HG03060 (cell line): Measurements from ENCODE around the gene MROH2A.

Source experiments
- ATAC-seq: cut with Tn5 transposase; IDR thresholded peaks from one replicate; pipeline ENCODE4 v1.9.1; 2021; ENCODE audit warnings: low read depth, moderate number of reproducible peaks; ENCODE audit not compliant: unreplicated experiment

Gene MROH2A

GRCh38 chr2:233761040-233761769 is 16.9 kb upstream of the MROH2A start:
- no peak for ATAC-seq

DNA sequence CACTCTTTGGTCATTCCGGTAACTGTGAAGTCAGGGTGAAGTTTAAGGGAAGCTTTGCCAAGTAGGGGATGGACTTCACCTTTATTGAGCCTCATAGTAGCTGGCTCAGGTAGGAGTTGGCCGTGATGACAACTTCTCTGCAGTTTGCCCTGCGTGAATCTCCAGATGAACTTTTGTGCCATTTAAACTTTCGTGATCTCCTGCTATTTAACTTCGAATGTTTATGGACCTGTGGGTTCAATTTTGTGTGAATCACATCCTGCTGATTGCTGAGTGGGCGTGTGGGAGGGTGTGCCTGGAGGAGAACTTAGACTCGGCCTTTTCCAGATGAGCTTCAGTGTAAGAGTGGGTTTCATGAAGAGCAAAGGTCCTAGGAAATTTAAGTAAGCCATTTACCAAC is 13.9 kb upstream of the MROH2A start:
- no peak for ATAC-seq

DNA sequence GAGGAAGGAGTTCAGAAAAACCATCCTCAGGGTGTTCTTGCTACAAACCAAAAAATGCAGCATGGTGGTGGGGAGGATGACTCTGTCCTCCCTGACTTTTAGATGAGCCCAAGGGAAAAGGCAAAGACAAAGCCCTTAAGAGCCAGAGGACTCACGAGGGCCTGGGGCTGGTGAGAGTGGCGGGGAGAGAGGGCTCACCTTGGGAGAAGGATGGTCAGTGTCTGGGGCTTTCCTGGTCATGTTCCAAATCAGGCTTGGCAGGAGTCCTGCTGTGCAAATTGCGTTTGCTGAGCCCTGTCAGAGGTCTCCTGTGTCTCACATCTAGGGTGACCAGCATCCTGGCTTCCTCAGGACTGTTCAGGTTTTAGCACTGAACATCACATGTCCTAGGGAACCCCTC is 13.4 kb upstream of the MROH2A start:
- no peak for ATAC-seq

DNA sequence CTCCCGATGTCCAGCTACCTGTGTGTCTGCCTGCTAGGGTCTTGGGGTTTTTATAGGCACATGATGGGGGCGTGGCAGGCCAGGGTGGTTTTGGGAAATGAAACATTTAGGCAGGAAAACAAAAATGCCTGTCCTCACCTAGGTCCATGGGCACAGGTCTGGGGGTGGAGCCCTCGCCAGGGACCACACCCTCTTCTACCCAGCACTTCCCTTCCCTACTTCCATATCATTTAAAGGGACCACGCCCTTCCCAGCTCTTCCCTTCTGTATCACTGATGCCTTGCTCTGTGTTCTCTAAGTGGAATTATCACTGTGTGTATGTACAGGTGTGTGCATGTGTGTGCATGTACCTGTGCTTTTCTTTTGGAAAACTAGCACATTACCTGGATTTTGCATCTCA is 11.7 kb upstream of the MROH2A start:
- no peak for ATAC-seq

DNA sequence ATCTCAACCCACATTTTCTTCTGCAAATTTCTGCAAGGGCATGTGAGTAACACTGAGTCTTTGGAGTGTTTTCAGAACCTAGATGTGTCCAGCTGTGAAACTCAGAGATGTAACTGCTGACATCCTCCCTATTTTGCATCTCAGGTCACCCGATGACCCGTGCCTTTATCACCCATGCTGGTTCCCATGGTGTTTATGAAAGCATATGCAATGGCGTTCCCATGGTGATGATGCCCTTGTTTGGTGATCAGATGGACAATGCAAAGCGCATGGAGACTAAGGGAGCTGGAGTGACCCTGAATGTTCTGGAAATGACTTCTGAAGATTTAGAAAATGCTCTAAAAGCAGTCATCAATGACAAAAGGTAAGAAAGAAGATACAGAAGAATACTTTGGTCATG is 10.1 kb upstream of the MROH2A start:
- ATAC-seq = no peak

- no peak for ATAC-seq
Observed at GRCh38 chr2:233769260-233769659, 8.9 kb upstream of the MROH2A start.

- ATAC-seq = no peak
Observed at GRCh38 chr2:233772153-233772552, 6.0 kb upstream of the MROH2A start.

- no peak for ATAC-seq
Observed at GRCh38 chr2:233772583-233772982, 5.5 kb upstream of the MROH2A start.

- no peak for ATAC-seq
Observed at GRCh38 chr2:233773854-233774253, 4.3 kb upstream of the MROH2A start.

GRCh38 chr2:233775414-233775813 is 2.7 kb upstream of the MROH2A start:
- no peak for ATAC-seq

GRCh38 chr2:233779722-233780121 is 1.6 kb downstream of the MROH2A start:
- no peak for ATAC-seq

DNA sequence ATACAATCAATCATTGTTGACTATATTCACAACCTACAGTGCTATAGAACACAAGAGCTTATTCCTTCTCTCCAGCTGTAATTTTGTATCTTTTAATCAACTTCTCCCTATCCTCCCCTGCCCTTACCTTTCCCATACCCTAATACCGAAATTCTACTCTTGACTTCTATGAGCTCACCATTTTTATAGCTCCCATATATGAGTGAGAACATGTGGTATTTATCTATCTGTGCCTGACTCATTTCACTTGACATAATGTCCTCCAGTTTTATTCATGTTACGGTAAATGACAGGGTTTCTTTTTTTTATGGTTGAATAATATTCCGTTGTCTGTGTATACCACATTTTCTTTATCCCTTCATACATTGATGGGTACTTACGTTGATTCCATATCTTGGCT is 2.6 kb downstream of the MROH2A start:
- no peak for ATAC-seq

GRCh38 chr2:233789554-233789953 is 11.4 kb downstream of the MROH2A start:
- no peak for ATAC-seq

- ATAC-seq = no peak
Observed at GRCh38 chr2:233791151-233791882, 13.2 kb downstream of the MROH2A start.

- no peak for ATAC-seq
Observed at GRCh38 chr2:233791883-233792329, 13.8 kb downstream of the MROH2A start.

GRCh38 chr2:233792720-233793119 is 14.6 kb downstream of the MROH2A start:
- ATAC-seq = no peak

DNA sequence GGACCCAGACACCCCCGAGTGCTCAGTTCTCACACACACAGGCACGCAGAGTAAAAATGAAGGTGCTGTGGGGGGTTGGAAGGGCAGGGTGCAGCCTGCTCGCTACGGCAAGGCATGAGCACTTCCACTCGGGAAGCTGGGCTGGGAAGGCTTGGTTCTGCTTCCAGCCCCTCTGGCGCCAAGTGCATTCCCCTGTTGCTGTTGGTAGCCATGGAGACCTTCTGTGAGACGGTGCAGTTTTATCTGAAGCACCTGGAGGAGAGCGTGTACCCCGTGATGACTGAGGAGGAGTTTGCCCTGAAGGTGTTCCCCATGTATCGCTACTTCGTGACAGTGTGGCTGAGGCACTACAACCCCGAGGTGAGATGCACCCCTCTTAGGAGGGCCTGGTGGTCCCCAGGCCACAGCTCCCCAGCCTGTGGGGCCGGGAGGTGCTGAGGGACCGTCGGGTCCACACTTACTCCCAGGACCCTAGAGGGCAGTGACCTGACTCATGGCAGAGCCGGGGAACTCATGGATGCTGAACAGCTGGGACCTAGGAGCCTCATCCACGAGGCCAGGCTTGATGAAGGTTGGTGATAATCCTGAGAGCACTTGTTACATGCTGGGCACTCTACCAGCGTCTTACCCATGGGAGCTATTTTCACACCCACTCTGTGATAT is 15.5 kb downstream of the MROH2A start:
- no peak for ATAC-seq

GRCh38 chr2:233794128-233794658 is 16.1 kb downstream of the MROH2A start:
- no peak for ATAC-seq

- no peak for ATAC-seq
Observed at GRCh38 chr2:233795735-233796171, 17.6 kb downstream of the MROH2A start.

- ATAC-seq = no peak
Observed at GRCh38 chr2:233796254-233796653, 18.1 kb downstream of the MROH2A start.
